SK-N-MC (cell line): ENCODE data around the gene PYCR2.
"Not testable (repeated sequence)": the region's sequence is repeated elsewhere in the genome, so short reads cannot be mapped to it uniquely, and the experiment has no call there.

Experiments
- DNase-seq: peaks from one replicate; pipeline ENCODE4 v3.0.0-alpha.2; 2011; ENCODE audit warnings: low read depth, low spot score
- H3K27ac ChIP-seq: fragments of 200-600 bp; sonication (generic); 2 replicates; pipeline ENCODE4 v1.5.1; 2016; ENCODE audit warnings: mixed run types
- H3K36me3 ChIP-seq: fragments of 200-600 bp; sonication (generic); 2 replicates; pipeline ENCODE4 v1.6.1; 2017; ENCODE audit warnings: antibody characterized with exemption, low read length, mixed read lengths; ENCODE audit not compliant: insufficient read depth
- H3K4me3 ChIP-seq: fragments of 200-600 bp; sonication (generic); 2 replicates; pipeline ENCODE4 v1.5.1; 2016
- H3K9ac ChIP-seq: fragments of 200-600 bp; sonication (generic); 2 replicates; pipeline ENCODE4 v1.8.0; 2017; ENCODE audit warnings: mixed run types, mixed read lengths; ENCODE audit not compliant: insufficient read length
- H3K9me3 ChIP-seq: fragments of 200-600 bp; sonication (generic); 2 replicates; pipeline ENCODE4 v1.6.1; 2017; ENCODE audit warnings: low read depth, mild to moderate bottlenecking, antibody characterized with exemption, low read length, moderate library complexity, mixed read lengths
- EZH2 ChIP-seq: fragments of 200-600 bp; sonication (generic); IDR thresholded peaks from one replicate; pipeline ENCODE4 v1.6.1; 2017; ENCODE audit warnings: antibody characterized with exemption
- FOXP2 ChIP-seq: optimal IDR thresholded peaks from 2 replicates; pipeline ENCODE3; 2011; ENCODE audit warnings: mild to moderate bottlenecking, moderate library complexity; ENCODE audit not compliant: insufficient read depth; ENCODE audit errors: extremely low read length, control extremely low read depth
- POLR2AphosphoS5 ChIP-seq: IDR thresholded peaks from 2 replicates; pipeline ENCODE4 v1.6.1; 2012; ENCODE audit warnings: mild to moderate bottlenecking, low read depth, low read length, borderline replicate concordance

Gene PYCR2

GRCh38 chr1:225931270-225932136, 7.5 kb upstream of the PYCR2 start:
- no peak overlapping the region for H3K4me3 ChIP-seq
- no peak overlapping the region for H3K27ac ChIP-seq
- TF ChIP-seq FOXP2 = no peak
- no peak for TF ChIP-seq EZH2
- no peak for TF ChIP-seq POLR2AphosphoS5
- no peak overlapping the region for H3K9ac ChIP-seq
- no peaks in the 10 kb centered on the region for H3K36me3 ChIP-seq
- DNase-seq = no peak
- no peaks in the 10 kb centered on the region for H3K9me3 ChIP-seq

GRCh38 chr1:225930566-225930965, 6.5 kb upstream of the PYCR2 start:
- no peak for DNase-seq
- Histone ChIP-seq H3K9me3 (no peaks in the 10 kb centered on the region), H3K36me3 (no peaks in the 10 kb centered on the region), H3K4me3 (no peak overlapping the region), H3K27ac (no peak overlapping the region), H3K9ac (no peak overlapping the region)
- TF ChIP-seq POLR2AphosphoS5 = no peak
- no peak for TF ChIP-seq EZH2
- TF ChIP-seq FOXP2 = no peak

GRCh38 chr1:225929462-225929861, 5.4 kb upstream of the PYCR2 start:
- not testable (repeated sequence) for H3K4me3 ChIP-seq, H3K27ac ChIP-seq, H3K9me3 ChIP-seq, DNase-seq, H3K36me3 ChIP-seq, H3K9ac ChIP-seq

- DNase-seq = no peak
- Histone ChIP-seq H3K27ac (no peak overlapping the region), H3K36me3 (no peaks in the 10 kb centered on the region), H3K4me3 (no peak overlapping the region), H3K9me3 (no peaks in the 10 kb centered on the region), H3K9ac (no peak overlapping the region)
- TF ChIP-seq FOXP2 (no peak), POLR2AphosphoS5 (no peak), EZH2 (no peak)
These were observed 4.4 kb upstream of the PYCR2 start for GRCh38 chr1:225928186-225929175.

- Histone ChIP-seq H3K4me3 (no peak overlapping the region), H3K9me3 (no peaks in the 10 kb centered on the region), H3K36me3 (peaks cover 4% of the 10 kb centered on the region; the same call in 1 of the 2 replicates), H3K9ac (no peak overlapping the region), H3K27ac (no peak overlapping the region)
- TF ChIP-seq FOXP2 (no peak), POLR2AphosphoS5 (no peak), EZH2 (no peak)
- no peak for DNase-seq
These were observed 2.6 kb upstream of the PYCR2 start for GRCh38 chr1:225926551-225927113.

- Histone ChIP-seq H3K36me3 (peaks cover 19% of the 10 kb centered on the region; the same call in 1 of the 2 replicates), H3K4me3 (peak overlapping the region; percentile 95), H3K9ac (peak overlapping the region; percentile 93), H3K9me3 (no peaks in the 10 kb centered on the region), H3K27ac (no peak overlapping the region)
- no peak for DNase-seq
- TF ChIP-seq EZH2 (no peak), POLR2AphosphoS5 (no peak), FOXP2 (no peak)
These were observed 714 bp downstream of the PYCR2 start for GRCh38 chr1:225923381-225923691.

- Histone ChIP-seq H3K9ac (no peak overlapping the region), H3K27ac (no peak overlapping the region), H3K4me3 (peak overlapping the region; percentile 95), H3K9me3 (no peaks in the 10 kb centered on the region), H3K36me3 (peaks cover 30% of the 10 kb centered on the region)
- DNase-seq = no peak
- no peak for TF ChIP-seq FOXP2
- no peak; the same call in 1 of the 2 replicates for TF ChIP-seq POLR2AphosphoS5
- TF ChIP-seq EZH2 = no peak
These were observed 2.0 kb downstream of the PYCR2 start for GRCh38 chr1:225921734-225922709.

- Histone ChIP-seq H3K27ac (peak overlapping the region; percentile 71), H3K9me3 (no peaks in the 10 kb centered on the region), H3K36me3 (peaks cover 30% of the 10 kb centered on the region), H3K9ac (no peak overlapping the region), H3K4me3 (peak overlapping the region; percentile 59)
- no peak for TF ChIP-seq EZH2
- peak; percentile 72 for TF ChIP-seq POLR2AphosphoS5
- peak; percentile 94 for DNase-seq
These were observed 4.1 kb downstream of the PYCR2 start for GRCh38 chr1:225919906-225920305.
